ENCODE measurements around the gene RALGDS. TPM values are rescaled to one million over a fixed set of nuclear protein-coding genes. Genes with fewer than 3 reads are reported as not detected.

The RALGDS gene
- total and polyA plus RNA-seq, 2 donors (not counting 3 experiments of a cell fraction or from before 2014, with no cell fraction given), result 41.4 to 60.0 TPM

DNA sequence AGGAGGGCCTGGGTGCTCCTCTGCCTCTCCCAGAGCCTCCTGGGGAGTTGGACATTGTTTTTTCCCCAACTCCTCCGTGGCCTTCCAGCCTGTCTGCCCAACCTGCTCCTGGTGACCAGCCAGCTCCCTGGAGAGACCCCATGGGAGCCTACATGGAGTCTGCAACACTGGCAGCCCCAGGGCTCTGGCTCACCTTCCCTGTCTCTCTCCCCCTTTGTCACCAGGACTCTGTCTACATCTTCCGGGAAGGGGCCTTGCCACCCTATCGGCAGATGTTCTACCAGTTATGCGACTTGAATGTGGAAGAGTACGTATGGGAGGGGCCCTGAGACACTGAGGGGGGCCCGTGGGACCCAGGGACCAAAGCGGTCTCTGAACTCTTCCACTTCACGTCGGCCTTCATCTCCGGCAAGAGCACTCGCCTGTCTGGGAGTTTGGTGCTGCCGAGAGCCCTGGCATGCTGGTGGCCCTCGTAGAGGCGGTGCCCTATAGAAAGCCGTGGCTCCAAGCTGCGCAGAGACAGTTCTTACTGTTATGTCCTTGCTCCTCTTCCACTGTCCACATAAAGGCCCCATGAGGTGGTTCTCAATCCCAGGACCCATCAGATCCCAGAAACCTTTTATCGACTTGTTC is 65.1 kb downstream of the RALGDS start:
- Histone ChIP-seq H2AFZ (ENCODE audit: low read depth, low read length) (no peak overlapping the region), H3K79me2 (ENCODE audit: control insufficient read depth, insufficient read depth, low read length) (no peaks in the 10 kb centered on the region), H3K36me3 (ENCODE audit: control insufficient read depth in 2 of 2, extremely low read depth in 1 of 2, insufficient read depth in 2 of 2, low read length in 2 of 2) (peaks cover 0 to 38% of the 10 kb centered on the region in 2 experiments), H3K27ac (ENCODE audit: insufficient read depth, low read depth, low read length) (no peak overlapping the region), H3K4me1 (ENCODE audit: control insufficient read depth, extremely low read depth, insufficient read depth, low read length) (peaks cover 3% of the 10 kb centered on the region), H3K9ac (replicated peaks; ENCODE audit: extremely low read depth, insufficient read depth, low read length) (no peak overlapping the region), H3K27me3 (ENCODE audit: control insufficient read depth in 2 of 2, insufficient read depth in 2 of 2, low read length in 2 of 2) (no peaks in the 10 kb centered on the region), H4K20me1 (replicated peaks; ENCODE audit: control insufficient read depth, extremely low read depth, insufficient read depth, low read length) (no peaks in the 10 kb centered on the region), H3K9me3 (replicated peaks; ENCODE audit: control insufficient read depth, insufficient read depth, low read length) (no peaks in the 10 kb centered on the region), H3K4me2 (ENCODE audit: insufficient read depth, low read length) (no peak overlapping the region), H3K9me1 (replicated peaks; ENCODE audit: control insufficient read depth, extremely low read depth, insufficient read depth, low read length) (no peaks in the 10 kb centered on the region), H3K4me3 (replicated peaks in 1 of 3; ENCODE audit: insufficient read depth in 1 of 3, low read depth in 1 of 3, low read length in 3 of 3) (no peak overlapping the region)
- TF ChIP-seq MYC (IDR thresholded peaks at IDR 0.05; ENCODE audit: low read depth, low read length) (no peak), POLR2A (IDR thresholded peaks at IDR 0.05; ENCODE audit: low read depth, low read length) (no peak), GATA2 (IDR thresholded peaks at IDR 0.05; ENCODE audit: insufficient read depth, insufficient read length, low read depth, low read length) (no peak)
- TF ChIP-seq, protein P1, sequence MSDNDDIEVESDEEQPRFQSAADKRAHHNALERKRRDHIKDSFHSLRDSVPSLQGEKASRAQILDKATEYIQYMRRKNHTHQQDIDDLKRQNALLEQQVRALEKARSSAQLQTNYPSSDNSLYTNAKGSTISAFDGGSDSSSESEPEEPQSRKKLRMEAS (IDR thresholded peaks at IDR 0.05; ENCODE audit: insufficient read depth, insufficient read length), result no peak
- no peak for DNase-seq (ENCODE audit: low read depth, low spot score)
- dilution Hi-C loops (cut with MboI; ENCODE audit: extremely low pct_ligation_motif_present, low sequenced_read_pairs) (no loop called here), intact Hi-C loops (cut with micrococcal nuclease) (no loop called here)
- ChIA-PET POLR2A (no interaction called here), CTCF (no interaction called here)
- no TSS peak for BruUV-seq (replicated peaks)
- no peak for FAIRE-seq

DNA sequence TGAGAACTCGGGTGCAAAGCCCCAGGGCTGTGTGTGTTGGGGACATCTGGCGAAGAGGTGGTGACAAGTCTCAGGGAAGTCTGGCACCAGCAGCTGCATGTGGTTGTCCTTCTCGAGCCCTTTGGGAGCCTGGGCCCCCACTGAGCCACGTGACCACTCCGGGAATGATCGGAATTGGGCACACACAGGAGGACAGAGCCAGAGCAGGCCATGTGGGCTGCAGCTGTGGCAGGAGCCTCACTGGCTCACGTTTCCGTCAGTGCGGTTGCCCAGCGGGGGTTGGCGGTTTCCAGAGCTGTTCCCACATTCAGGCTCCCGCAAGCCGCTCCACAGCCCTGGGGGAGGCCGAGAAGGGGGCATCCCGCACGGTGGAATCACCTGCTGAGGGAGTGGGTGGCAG is 66.1 kb downstream of the RALGDS start:
- Histone ChIP-seq H4K20me1 (replicated peaks; ENCODE audit: control insufficient read depth, extremely low read depth, insufficient read depth, low read length) (no peaks in the 10 kb centered on the region), H3K79me2 (ENCODE audit: control insufficient read depth, insufficient read depth, low read length) (no peaks in the 10 kb centered on the region), H2AFZ (ENCODE audit: low read depth, low read length) (no peak overlapping the region), H3K4me3 (replicated peaks in 1 of 3; ENCODE audit: insufficient read depth in 1 of 3, low read depth in 1 of 3, low read length in 3 of 3) (no peak overlapping the region), H3K27me3 (ENCODE audit: control insufficient read depth in 2 of 2, insufficient read depth in 2 of 2, low read length in 2 of 2) (no peaks in the 10 kb centered on the region), H3K27ac (ENCODE audit: insufficient read depth, low read depth, low read length) (no peak overlapping the region), H3K9ac (replicated peaks; ENCODE audit: extremely low read depth, insufficient read depth, low read length) (no peak overlapping the region), H3K9me1 (replicated peaks; ENCODE audit: control insufficient read depth, extremely low read depth, insufficient read depth, low read length) (no peaks in the 10 kb centered on the region), H3K4me1 (ENCODE audit: control insufficient read depth, extremely low read depth, insufficient read depth, low read length) (no peaks in the 10 kb centered on the region), H3K9me3 (replicated peaks; ENCODE audit: control insufficient read depth, insufficient read depth, low read length) (no peaks in the 10 kb centered on the region), H3K4me2 (ENCODE audit: insufficient read depth, low read length) (no peak overlapping the region), H3K36me3 (ENCODE audit: control insufficient read depth in 2 of 2, extremely low read depth in 1 of 2, insufficient read depth in 2 of 2, low read length in 2 of 2) (peaks cover 0 to 42% of the 10 kb centered on the region in 2 experiments)
- FAIRE-seq, result no peak
- TF ChIP-seq EZH2 (IDR thresholded peaks at IDR 0.05; ENCODE audit: borderline replicate concordance, low read depth, low read length, severe bottlenecking), result no peak
- TF ChIP-seq, protein P2, sequence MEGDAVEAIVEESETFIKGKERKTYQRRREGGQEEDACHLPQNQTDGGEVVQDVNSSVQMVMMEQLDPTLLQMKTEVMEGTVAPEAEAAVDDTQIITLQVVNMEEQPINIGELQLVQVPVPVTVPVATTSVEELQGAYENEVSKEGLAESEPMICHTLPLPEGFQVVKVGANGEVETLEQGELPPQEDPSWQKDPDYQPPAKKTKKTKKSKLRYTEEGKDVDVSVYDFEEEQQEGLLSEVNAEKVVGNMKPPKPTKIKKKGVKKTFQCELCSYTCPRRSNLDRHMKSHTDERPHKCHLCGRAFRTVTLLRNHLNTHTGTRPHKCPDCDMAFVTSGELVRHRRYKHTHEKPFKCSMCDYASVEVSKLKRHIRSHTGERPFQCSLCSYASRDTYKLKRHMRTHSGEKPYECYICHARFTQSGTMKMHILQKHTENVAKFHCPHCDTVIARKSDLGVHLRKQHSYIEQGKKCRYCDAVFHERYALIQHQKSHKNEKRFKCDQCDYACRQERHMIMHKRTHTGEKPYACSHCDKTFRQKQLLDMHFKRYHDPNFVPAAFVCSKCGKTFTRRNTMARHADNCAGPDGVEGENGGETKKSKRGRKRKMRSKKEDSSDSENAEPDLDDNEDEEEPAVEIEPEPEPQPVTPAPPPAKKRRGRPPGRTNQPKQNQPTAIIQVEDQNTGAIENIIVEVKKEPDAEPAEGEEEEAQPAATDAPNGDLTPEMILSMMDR (IDR thresholded peaks at IDR 0.05; ENCODE audit: extremely low read depth in 1 of 2, insufficient read depth in 1 of 2, low read depth in 1 of 2, low read length in 2 of 2), result no peak
- no peak for TF ChIP-seq FOS (IDR thresholded peaks at IDR 0.05; ENCODE audit: borderline replicate concordance, insufficient read depth, low read length)
- TF ChIP-seq JUN (IDR thresholded peaks at IDR 0.05; ENCODE audit: borderline replicate concordance, insufficient read depth, insufficient read length, low read depth), result no peak
- TF ChIP-seq, protein P1 (IDR thresholded peaks at IDR 0.05; ENCODE audit: insufficient read depth, insufficient read length), result no peak
- TF ChIP-seq POLR2AphosphoS5 (IDR thresholded peaks at IDR 0.05; ENCODE audit: insufficient read depth, low read depth, low read length), result no peak
- TF ChIP-seq GATA2 (IDR thresholded peaks at IDR 0.05; ENCODE audit: insufficient read depth, insufficient read length, low read depth, low read length), result no peak
- no peak for TF ChIP-seq MYC (IDR thresholded peaks at IDR 0.05; ENCODE audit: low read depth, low read length)
- no peak for TF ChIP-seq POLR2A (IDR thresholded peaks at IDR 0.05; ENCODE audit: low read depth, low read length)
- no peak for DNase-seq (ENCODE audit: low read depth, low spot score)
- BruUV-seq (replicated peaks), result no TSS peak
- ChIA-PET POLR2A (no interaction called here), CTCF (no interaction called here)
- intact Hi-C loops (cut with micrococcal nuclease), result no loop called here
- dilution Hi-C loops (cut with MboI; ENCODE audit: extremely low pct_ligation_motif_present, low sequenced_read_pairs), result no loop called here

Measured in endothelial cell of umbilical vein (primary cell).